Measurements from ENCODE around the gene SLC39A8. TPM values are rescaled to one million over a fixed set of nuclear protein-coding genes. Genes with fewer than 3 reads are reported as not detected.
"Not testable (repeated sequence)": the region's sequence is repeated elsewhere in the genome, so short reads cannot be mapped to it uniquely, and the experiment has no call there.

Gene SLC39A8
- total RNA-seq, 4 donors from 2014 or later, result 9.3 to 238 (median 147) TPM

GRCh38 chr4:102362922-102363432 is 17.7 kb upstream of the SLC39A8 start:
- no peak for TF ChIP-seq CTCF (IDR thresholded peaks at IDR 0.05)
- DNase-seq (ENCODE audit: low spot score), result no peak
- ATAC-seq (ENCODE audit: low FRiP score), result no peak

GRCh38 chr4:102358128-102358527 is 12.8 kb upstream of the SLC39A8 start:
- no peak for ATAC-seq (ENCODE audit: low FRiP score)

GRCh38 chr4:102357637-102358036 is 12.4 kb upstream of the SLC39A8 start:
- not testable (repeated sequence) for DNase-seq (ENCODE audit: low spot score); ATAC-seq (ENCODE audit: low FRiP score)

More at GRCh38 chr4:102358128-102358527, 12.8 kb upstream of the SLC39A8 start:
- DNase-seq (ENCODE audit: low spot score), result no peak
- TF ChIP-seq CTCF (IDR thresholded peaks at IDR 0.05), result no peak

- ATAC-seq (ENCODE audit: low FRiP score) (no peak), DNase-seq (ENCODE audit: low spot score) (no peak)
- no peak for TF ChIP-seq CTCF (IDR thresholded peaks at IDR 0.05)
Measured at GRCh38 chr4:102356562-102357202, 11.4 kb upstream of the SLC39A8 start.

- no peak for ATAC-seq (ENCODE audit: low FRiP score)
- no peak for TF ChIP-seq CTCF (IDR thresholded peaks at IDR 0.05)
- DNase-seq (ENCODE audit: low spot score), result no peak
Measured at GRCh38 chr4:102355748-102356147, 10.5 kb upstream of the SLC39A8 start.

- no peak for TF ChIP-seq CTCF (IDR thresholded peaks at IDR 0.05)
Measured at GRCh38 chr4:102354671-102355454, 9.6 kb upstream of the SLC39A8 start.

GRCh38 chr4:102352781-102353180 is 7.5 kb upstream of the SLC39A8 start:
- TF ChIP-seq CTCF (IDR thresholded peaks at IDR 0.05), result no peak
- ATAC-seq (ENCODE audit: low FRiP score), result no peak
- DNase-seq (ENCODE audit: low spot score), result no peak

More at GRCh38 chr4:102354671-102355454, 9.6 kb upstream of the SLC39A8 start:
- ATAC-seq (ENCODE audit: low FRiP score), result no peak
- no peak for DNase-seq (ENCODE audit: low spot score)
